ENCODE measurements around the gene HERC3.

GRCh38 chr4:88753658-88754571, 161.6 kb downstream of the HERC3 start:
- TF ChIP-seq POLR2AphosphoS5 (IDR thresholded peaks at IDR 0.05; ENCODE audit: low read depth, low read length) (no peak), POLR2A (IDR thresholded peaks at IDR 0.05; ENCODE audit: low read depth, low read length) (no peak)

Measured in GM12891 (cell line).